PC-9 (cell line): ENCODE measurements around the gene SLC6A5. TPM values are rescaled to one million over a fixed set of nuclear protein-coding genes. Genes with fewer than 3 reads are reported as not detected.

Experiments used
- BruUV-seq: library from RNA; stranded (reverse); fragments of 400-500 nt; replicated peaks from 2 replicates; lab custom pipeline; 2021; lab: Mats Ljungman, UMichigan
- CTCF ChIA-PET: fragments of 300-600 bp; sonication (Branson Sonifier 250); formaldehyde crosslinking; loops from one replicate; lab custom pipeline; 2022; ENCODE audit warnings: antibody characterized with exemption; lab: Charles Lee
- POLR2A ChIA-PET: fragments of 300-600 bp; sonication (Branson Sonifier 250); formaldehyde crosslinking; loops from one replicate; lab custom pipeline; 2022; ENCODE audit warnings: antibody characterized with exemption; ENCODE audit not compliant: unreplicated experiment; lab: Charles Lee
- DNase-seq, 2 experiments: peaks; one replicate each; pipeline versions ENCODE4 v3.0.0 to v3.0.0-alpha.2; 2015 to 2022; ENCODE audit warnings: mixed read lengths in 1 of 2
- H2AFZ ChIP-seq: fragments of 200-600 bp; sonication (generic); 2 replicates; pipeline ENCODE4 v1.8.1; 2017; ENCODE audit warnings: antibody characterized with exemption
- H3F3A ChIP-seq: fragments of 200-600 bp; sonication (generic); 2 replicates; pipeline ENCODE4 v1.8.1; 2017; ENCODE audit warnings: antibody characterized with exemption, mild to moderate bottlenecking, low read depth; ENCODE audit not compliant: insufficient read depth
- H3K27ac ChIP-seq: fragments of 200-600 bp; sonication (generic); 2 replicates; pipeline ENCODE4 v1.6.1; 2016; ENCODE audit warnings: mixed run types
- H3K27me3 ChIP-seq: fragments of 200-600 bp; sonication (generic); 2 replicates; pipeline ENCODE4 v1.6.1; 2016; ENCODE audit warnings: low read depth, mixed run types; ENCODE audit not compliant: insufficient read depth
- H3K36me3 ChIP-seq: fragments of 200-600 bp; sonication (generic); 2 replicates; pipeline ENCODE4 v1.6.1; 2016; ENCODE audit warnings: low read depth, mixed run types
- H3K4me1 ChIP-seq: fragments of 200-600 bp; sonication (generic); replicated peaks from 2 replicates; pipeline ENCODE4 v1.6.1; 2016; ENCODE audit warnings: mixed run types; ENCODE audit not compliant: insufficient read depth
- H3K4me2 ChIP-seq: fragments of 200-600 bp; sonication (generic); 2 replicates; pipeline ENCODE4 v1.6.1; 2017; ENCODE audit warnings: mixed run types
- H3K4me3 ChIP-seq: fragments of 200-600 bp; sonication (generic); 2 replicates; pipeline ENCODE4 v1.6.1; 2016; ENCODE audit warnings: mixed run types
- H3K79me2 ChIP-seq: fragments of 200-600 bp; sonication (generic); 2 replicates; pipeline ENCODE4 v1.6.1; 2017; ENCODE audit warnings: low read depth, mixed run types
- H3K9me2 ChIP-seq: fragments of 200-600 bp; sonication (generic); 2 replicates; pipeline ENCODE4 v1.8.1; 2017; ENCODE audit warnings: mild to moderate bottlenecking; ENCODE audit not compliant: insufficient read depth
- H3K9me3 ChIP-seq: fragments of 200-600 bp; sonication (generic); 2 replicates; pipeline ENCODE4 v1.8.1; 2016; ENCODE audit warnings: low read depth; ENCODE audit not compliant: insufficient read depth
- H4K20me1 ChIP-seq: fragments of 200-600 bp; sonication (generic); 2 replicates; pipeline ENCODE4 v1.8.1; 2017; ENCODE audit not compliant: insufficient read depth
- EZH2 ChIP-seq: fragments of 200-600 bp; sonication (generic); IDR thresholded peaks from 2 replicates; pipeline ENCODE4 v1.8.0; 2017; ENCODE audit warnings: antibody characterized with exemption, low read depth
- intact Hi-C: fragments of 100-400 bp; cut with micrococcal nuclease; formaldehyde crosslinking; loops from one replicate; pipeline ENCODE4 v1.10.0; 2022; ENCODE audit not compliant: unreplicated experiment
- total RNA-seq: library from RNA; stranded (reverse); gene quantifications from 2 replicates; pipeline ENCODE4 v1.2.3, GENCODE V29; 2021
- TF ChIP-seq, protein P1 (sequence below): fragments of 200-600 bp; sonication (generic); conservative IDR thresholded peaks from 2 replicates; pipeline ENCODE4 v1.6.1; 2017; ENCODE audit warnings: mixed run types, antibody characterized with exemption, mild to moderate bottlenecking, moderate library complexity

Gene SLC6A5
- total RNA-seq, 1 experiment from 2014 or later = not detected

- Histone ChIP-seq H3K79me2 (no peaks in the 10 kb centered on the region), H3K9me2 (no peaks in the 10 kb centered on the region), H3K9me3 (no peaks in the 10 kb centered on the region), H4K20me1 (no peaks in the 10 kb centered on the region), H3K4me3 (no peak overlapping the region), H2AFZ (no peak overlapping the region), H3K4me2 (no peak overlapping the region), H3F3A (no peaks in the 10 kb centered on the region), H3K27me3 (no peaks in the 10 kb centered on the region), H3K4me1 (no peaks in the 10 kb centered on the region), H3K36me3 (no peaks in the 10 kb centered on the region), H3K27ac (no peak overlapping the region)
- ChIA-PET POLR2A (no interaction called here), CTCF (no interaction called here)
- intact Hi-C loops = no loop called here
- TF ChIP-seq EZH2 = no peak
- TF ChIP-seq, protein P1, sequence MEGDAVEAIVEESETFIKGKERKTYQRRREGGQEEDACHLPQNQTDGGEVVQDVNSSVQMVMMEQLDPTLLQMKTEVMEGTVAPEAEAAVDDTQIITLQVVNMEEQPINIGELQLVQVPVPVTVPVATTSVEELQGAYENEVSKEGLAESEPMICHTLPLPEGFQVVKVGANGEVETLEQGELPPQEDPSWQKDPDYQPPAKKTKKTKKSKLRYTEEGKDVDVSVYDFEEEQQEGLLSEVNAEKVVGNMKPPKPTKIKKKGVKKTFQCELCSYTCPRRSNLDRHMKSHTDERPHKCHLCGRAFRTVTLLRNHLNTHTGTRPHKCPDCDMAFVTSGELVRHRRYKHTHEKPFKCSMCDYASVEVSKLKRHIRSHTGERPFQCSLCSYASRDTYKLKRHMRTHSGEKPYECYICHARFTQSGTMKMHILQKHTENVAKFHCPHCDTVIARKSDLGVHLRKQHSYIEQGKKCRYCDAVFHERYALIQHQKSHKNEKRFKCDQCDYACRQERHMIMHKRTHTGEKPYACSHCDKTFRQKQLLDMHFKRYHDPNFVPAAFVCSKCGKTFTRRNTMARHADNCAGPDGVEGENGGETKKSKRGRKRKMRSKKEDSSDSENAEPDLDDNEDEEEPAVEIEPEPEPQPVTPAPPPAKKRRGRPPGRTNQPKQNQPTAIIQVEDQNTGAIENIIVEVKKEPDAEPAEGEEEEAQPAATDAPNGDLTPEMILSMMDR = no peak
- BruUV-seq = no TSS peak
- no peak for DNase-seq
Observed at GRCh38 chr11:20668131-20668809, 68.9 kb downstream of the SLC6A5 start.

- Histone ChIP-seq H3K9me3 (no peaks in the 10 kb centered on the region), H3K79me2 (no peaks in the 10 kb centered on the region), H3F3A (no peaks in the 10 kb centered on the region), H2AFZ (no peak within 1 kb of the TSS), H3K4me2 (no peak within 1 kb of the TSS), H3K27me3 (no peaks in the 10 kb centered on the region), H3K27ac (no peak within 1 kb of the TSS), H3K9me2 (no peaks in the 10 kb centered on the region), H3K36me3 (no peaks in the 10 kb centered on the region), H3K4me1 (no peaks in the 10 kb centered on the region), H3K4me3 (no peak within 1 kb of the TSS), H4K20me1 (no peaks in the 10 kb centered on the region)
- TF ChIP-seq, protein P1 = no peak
- TF ChIP-seq EZH2 = no peak
- intact Hi-C loops = no loop called here
- ChIA-PET POLR2A (no interaction called here), CTCF (no interaction called here)
- DNase-seq = no peak
- BruUV-seq = no TSS peak
Observed at GRCh38 chr11:20668844-20669819, 69.7 kb downstream of the SLC6A5 start, which contains the start of gene NELL1. NELL1 (plus strand) TSS chr11:20669586.

GRCh38 chr11:20669820-20670684 is 70.6 kb downstream of the SLC6A5 start:
- Histone ChIP-seq H3K36me3 (no peaks in the 10 kb centered on the region), H3K4me1 (no peaks in the 10 kb centered on the region), H3K4me3 (no peak overlapping the region), H3K4me2 (no peak overlapping the region), H3K79me2 (no peaks in the 10 kb centered on the region), H4K20me1 (no peaks in the 10 kb centered on the region), H3F3A (no peaks in the 10 kb centered on the region), H3K9me2 (no peaks in the 10 kb centered on the region), H3K9me3 (no peaks in the 10 kb centered on the region), H3K27ac (no peak overlapping the region), H2AFZ (no peak overlapping the region), H3K27me3 (peaks cover 7% of the 10 kb centered on the region; the same call in 1 of the 2 replicates)
- DNase-seq = no peak
- ChIA-PET POLR2A (no interaction called here), CTCF (no interaction called here)
- TF ChIP-seq, protein P1 = no peak
- no peak for TF ChIP-seq EZH2
- BruUV-seq = no TSS peak
- intact Hi-C loops = no loop called here
